ENCODE results near the gene SEC31B. TPM values are rescaled to one million over a fixed set of nuclear protein-coding genes. Genes with fewer than 3 reads are reported as not detected.

Gene SEC31B
- total RNA-seq, 6 experiments from 2014 or later: 2.4 to 9.1 (median 4.7) TPM

GRCh38 chr10:100515612-100516011, 4.0 kb downstream of the SEC31B start:
- Histone ChIP-seq H3K4me1 (peaks cover 0 to 40% (median 11%) of the 10 kb centered on the region in 4 donors), H3K36me3 (no peaks in the 10 kb centered on the region), H3K27ac (no peak overlapping the region), H3K27me3 (no peaks in the 10 kb centered on the region), H3K4me3 (no peak overlapping the region), H3K9me3 (no peaks in the 10 kb centered on the region)
- ATAC-seq: peak in 2 of 4 donors; percentile 4 to 35
- intact Hi-C loops (cut with DNase I): no loop called here
- no peak for TF ChIP-seq POLR2A (IDR thresholded peaks at IDR 0.05)
- no peak for TF ChIP-seq CTCF (IDR thresholded peaks at IDR 0.05)
- DNase-seq: no peak
- WGBS (ENCODE audit: insufficient coverage, low coverage, low lambda C conversion rate, missing lambda C conversion rate): 44% methylated on average over 3 of the region's 3 CpGs

- DNase-seq: no peak
- intact Hi-C loops (cut with DNase I): no loop called here
- H3K4me1 ChIP-seq: peaks cover 0 to 1% (median under 1%) of the 10 kb centered on the region in 4 donors
- no peaks in the 10 kb centered on the region for H3K9me3 ChIP-seq
- peak; percentile 20 to 48 (median 33) for ATAC-seq
- no peak for TF ChIP-seq POLR2A (IDR thresholded peaks at IDR 0.05)
- no peak for TF ChIP-seq CTCF (IDR thresholded peaks at IDR 0.05)
- 69% methylated on average over 7 of the region's 7 CpGs for WGBS (ENCODE audit: insufficient coverage, low coverage, low lambda C conversion rate, missing lambda C conversion rate)
- H3K4me3 ChIP-seq: no peak overlapping the region
- no peaks in the 10 kb centered on the region for H3K27me3 ChIP-seq
- no peaks in the 10 kb centered on the region for H3K36me3 ChIP-seq
- no peak overlapping the region for H3K27ac ChIP-seq
Measured at GRCh38 chr10:100510533-100511308, 8.9 kb downstream of the SEC31B start.

GRCh38 chr10:100509241-100509840, 10.3 kb downstream of the SEC31B start:
- H3K4me1 ChIP-seq: no peaks in the 10 kb centered on the region
- ATAC-seq (peak in 1 of 4 donors; percentile 27), DNase-seq (no peak)
- H3K36me3 ChIP-seq: no peaks in the 10 kb centered on the region
- 51% methylated on average over 5 of the region's 8 CpGs for WGBS (ENCODE audit: insufficient coverage, low coverage, low lambda C conversion rate, missing lambda C conversion rate)
- no peaks in the 10 kb centered on the region for H3K27me3 ChIP-seq
- TF ChIP-seq POLR2A (IDR thresholded peaks at IDR 0.05): no peak
- TF ChIP-seq CTCF (IDR thresholded peaks at IDR 0.05): no peak
- H3K27ac ChIP-seq: no peak overlapping the region
- H3K4me3 ChIP-seq: no peak overlapping the region
- intact Hi-C loops (cut with DNase I): loop anchor here in 1 of 2 donors (10.0 kb wide), 2 partner anchors 65 to 175 kb away; partner anchors contain the start of gene PKD2L1
- H3K9me3 ChIP-seq: no peaks in the 10 kb centered on the region

- TF ChIP-seq POLR2A (IDR thresholded peaks at IDR 0.05): no peak
- TF ChIP-seq CTCF (IDR thresholded peaks at IDR 0.05): peak; percentile 51 to 56 (median 52)
- DNase-seq (no peak), ATAC-seq (peak; percentile 68 to 86 (median 80))
- no peak overlapping the region for H3K27ac ChIP-seq
- no peaks in the 10 kb centered on the region for H3K9me3 ChIP-seq
- H3K4me1 ChIP-seq: no peaks in the 10 kb centered on the region
- no peaks in the 10 kb centered on the region for H3K36me3 ChIP-seq
- WGBS (ENCODE audit: insufficient coverage, low coverage, low lambda C conversion rate, missing lambda C conversion rate): 20% methylated on average over 2 of the region's 3 CpGs
- no peak overlapping the region for H3K4me3 ChIP-seq
- intact Hi-C loops (cut with DNase I): loop anchor here in 1 of 2 donors (10.0 kb wide), 2 partner anchors 64 to 174 kb away; partner anchors contain the start of gene PKD2L1
- H3K27me3 ChIP-seq: no peaks in the 10 kb centered on the region
Measured at GRCh38 chr10:100508691-100509150, 10.9 kb downstream of the SEC31B start.

All from right lobe of liver (tissue), 6 donors.